GM19467 (cell line): ENCODE measurements around the gene FAM124A.
"Not testable (repeated sequence)": the region's sequence is repeated elsewhere in the genome, so short reads cannot be mapped to it uniquely, and the experiment has no call there.

ENCODE experiments used
- ATAC-seq: cut with Tn5 transposase; IDR thresholded peaks from one replicate; pipeline ENCODE4 v1.9.1; 2021; ENCODE audit warnings: mild to moderate bottlenecking, moderate library complexity; ENCODE audit not compliant: unreplicated experiment

FAM124A gene

GRCh38 chr13:51269039-51269438, 46.8 kb downstream of the FAM124A start:
- no peak for ATAC-seq

- ATAC-seq: no peak
These were observed 48.6 kb downstream of the FAM124A start for GRCh38 chr13:51270623-51271415.

- ATAC-seq: no peak
These were observed 49.4 kb downstream of the FAM124A start for GRCh38 chr13:51271528-51272085.

- ATAC-seq: no peak
These were observed 52.9 kb downstream of the FAM124A start for GRCh38 chr13:51275101-51275500.

GRCh38 chr13:51276636-51277035, 54.4 kb downstream of the FAM124A start:
- no peak for ATAC-seq

GRCh38 chr13:51277928-51278327, 55.7 kb downstream of the FAM124A start:
- ATAC-seq: no peak

- ATAC-seq: no peak
These were observed 56.4 kb downstream of the FAM124A start for GRCh38 chr13:51278426-51279130.

- no peak for ATAC-seq
These were observed 58.3 kb downstream of the FAM124A start for GRCh38 chr13:51280379-51280940.

- no peak for ATAC-seq
These were observed 60.1 kb downstream of the FAM124A start for GRCh38 chr13:51282322-51282721.

GRCh38 chr13:51282923-51283322, 60.7 kb downstream of the FAM124A start:
- not testable (repeated sequence) for ATAC-seq

- ATAC-seq: no peak
These were observed 61.2 kb downstream of the FAM124A start for GRCh38 chr13:51283371-51283770.

GRCh38 chr13:51284339-51284738, 62.1 kb downstream of the FAM124A start:
- ATAC-seq: no peak

GRCh38 chr13:51286135-51287002, 64.2 kb downstream of the FAM124A start:
- no peak for ATAC-seq

GRCh38 chr13:51287758-51288157, 65.6 kb downstream of the FAM124A start:
- no peak for ATAC-seq

GRCh38 chr13:51288254-51288653, 66.1 kb downstream of the FAM124A start:
- not testable (repeated sequence) for ATAC-seq

- ATAC-seq: no peak
These were observed 69.1 kb downstream of the FAM124A start for GRCh38 chr13:51291341-51291740.

- ATAC-seq: no peak
These were observed 69.9 kb downstream of the FAM124A start for GRCh38 chr13:51292000-51292565.

- no peak for ATAC-seq
These were observed 75.4 kb downstream of the FAM124A start for GRCh38 chr13:51297556-51297955.

GRCh38 chr13:51298812-51299211, 76.6 kb downstream of the FAM124A start:
- ATAC-seq: no peak

GRCh38 chr13:51303063-51303552, 80.9 kb downstream of the FAM124A start:
- no peak for ATAC-seq
